SK-MEL-5 (cell line): ENCODE results near the gene SNTB2. TPM values are rescaled to one million over a fixed set of nuclear protein-coding genes. Genes with fewer than 3 reads are reported as not detected.

ENCODE experiments used
- DNase-seq: peaks from one replicate; pipeline ENCODE4 v3.0.0-alpha.2; 2016; ENCODE audit warnings: low read depth, low spot score
- in situ Hi-C: cut with HindIII; loops from 2 replicates; pipeline ENCODE4 v1.10.0; 2016; ENCODE audit warnings: low sequenced_read_pairs, high pct_unique_total_duplicates, low pct_unique_long_range_greater_than_20kb
- total RNA-seq: library from RNA; depleted of rRNA; stranded (reverse); fragments of >200 nt; shearing (Covaris generic); gene quantifications from 2 replicates; pipeline ENCODE4 v1.2.3, GENCODE V29; 2014

The SNTB2 gene
- total RNA-seq, 1 experiment from 2014 or later, result 9.1 TPM

- in situ Hi-C loops, result no loop called here
- no peak for DNase-seq
Measured at GRCh38 chr16:69302301-69302700, 115.3 kb downstream of the SNTB2 start.

- in situ Hi-C loops, result no loop called here
- no peak for DNase-seq
Measured at GRCh38 chr16:69306031-69306430, 119.1 kb downstream of the SNTB2 start.

GRCh38 chr16:69307091-69307490 is 120.1 kb downstream of the SNTB2 start:
- in situ Hi-C loops, result no loop called here
- no peak for DNase-seq

- DNase-seq, result no peak
- in situ Hi-C loops, result no loop called here
Measured at GRCh38 chr16:69307856-69308255, 120.9 kb downstream of the SNTB2 start.

GRCh38 chr16:69309316-69309715 is 122.4 kb downstream of the SNTB2 start:
- peak; percentile 49 for DNase-seq
- in situ Hi-C loops, result no loop called here

- in situ Hi-C loops, result no loop called here
- DNase-seq, result peak; percentile 92
Measured at GRCh38 chr16:69310653-69311532, 123.9 kb downstream of the SNTB2 start, which contains the start of gene VPS4A. VPS4A (plus strand) TSS chr16:69311350; CDS start chr16:69311512, 162 bp downstream.

- in situ Hi-C loops, result no loop called here
- DNase-seq, result no peak
Measured at GRCh38 chr16:69311533-69312387, 124.8 kb downstream of the SNTB2 start.

GRCh38 chr16:69313469-69313868 is 126.5 kb downstream of the SNTB2 start:
- in situ Hi-C loops, result no loop called here
- DNase-seq, result no peak

- no peak for DNase-seq
- in situ Hi-C loops, result no loop called here
Measured at GRCh38 chr16:69314534-69314933, 127.6 kb downstream of the SNTB2 start.

- DNase-seq, result no peak
- in situ Hi-C loops, result no loop called here
Measured at GRCh38 chr16:69315486-69316311, 128.7 kb downstream of the SNTB2 start.

- no peak for DNase-seq
Measured at GRCh38 chr16:69316595-69317034, 129.7 kb downstream of the SNTB2 start.

GRCh38 chr16:69318177-69318910 is 131.4 kb downstream of the SNTB2 start:
- in situ Hi-C loops, result no loop called here
- DNase-seq, result no peak

More at GRCh38 chr16:69316595-69317034, 129.7 kb downstream of the SNTB2 start:
- in situ Hi-C loops, result no loop called here

- in situ Hi-C loops, result no loop called here
- DNase-seq, result no peak
Measured at GRCh38 chr16:69318911-69319289, 131.9 kb downstream of the SNTB2 start.

- DNase-seq, result no peak
- in situ Hi-C loops, result no loop called here
Measured at GRCh38 chr16:69319381-69319780, 132.4 kb downstream of the SNTB2 start.

GRCh38 chr16:69319826-69320739 is 133.1 kb downstream of the SNTB2 start:
- in situ Hi-C loops, result no loop called here
- no peak for DNase-seq

GRCh38 chr16:69320740-69321073 is 133.7 kb downstream of the SNTB2 start:
- in situ Hi-C loops, result no loop called here
- DNase-seq, result no peak
